ENCODE results near the gene UNC45B. TPM values are rescaled to one million over a fixed set of nuclear protein-coding genes. Genes with fewer than 3 reads are reported as not detected.

Gene UNC45B
- total RNA-seq, 2 experiments from 2014 or later, result 0.06 TPM; not detected in 1

DNA sequence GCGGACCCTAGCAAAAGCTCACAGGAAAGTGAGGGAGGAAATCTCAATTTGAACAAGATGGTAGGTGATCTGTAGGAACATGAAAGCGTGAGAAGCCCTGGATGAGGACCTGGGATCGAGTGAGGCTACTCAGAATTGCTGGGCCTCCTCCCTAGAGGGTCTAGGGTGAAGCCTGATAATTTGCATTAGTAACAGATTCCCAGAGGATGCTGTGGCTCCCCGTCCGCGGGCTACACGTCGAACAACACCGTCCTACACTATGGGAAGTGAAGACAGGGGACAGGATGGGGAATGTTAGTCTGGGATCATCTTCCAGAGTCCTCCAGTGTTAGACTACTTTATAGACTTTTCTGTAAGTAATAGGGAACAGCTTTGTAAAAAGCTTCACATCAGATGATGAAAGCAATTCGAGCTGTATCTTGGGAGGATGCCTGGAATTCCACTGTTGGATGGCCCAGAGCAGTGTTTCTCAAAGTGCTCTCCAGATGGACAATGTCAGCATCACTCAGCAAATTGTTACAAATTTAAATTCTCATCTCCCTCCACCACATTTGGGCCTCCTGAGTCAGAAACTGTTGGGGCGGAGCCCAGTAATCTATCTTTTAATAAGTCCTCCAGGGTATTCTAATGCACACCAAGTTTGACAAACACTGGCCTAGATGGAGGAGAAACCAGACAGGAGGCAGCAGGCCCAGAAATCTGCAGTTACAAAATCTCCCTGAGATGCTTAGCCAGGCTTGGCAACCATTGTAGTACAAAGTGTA lies 19.7 kb upstream of the UNC45B start:
- Mint-ChIP-seq H3K4me1 (no peaks in the 10 kb centered on the region), H3K27me3 (no peaks in the 10 kb centered on the region), H3K27ac (no peak overlapping the region), H3K9me3 (ENCODE audit: low read depth) (no peaks in the 10 kb centered on the region), H3K4me3 (no peak overlapping the region), H3K36me3 (peaks cover 15% of the 10 kb centered on the region)
- no peak for ATAC-seq
- CTCF ChIA-PET, result interaction anchor here (0.8 to 1.8 kb wide), 3 partner anchors 13 to 638 kb away, joined by 3 to 11 read pairs (median 3); partner anchors contain the start of gene NLE1
- no peak for DNase-seq

DNA sequence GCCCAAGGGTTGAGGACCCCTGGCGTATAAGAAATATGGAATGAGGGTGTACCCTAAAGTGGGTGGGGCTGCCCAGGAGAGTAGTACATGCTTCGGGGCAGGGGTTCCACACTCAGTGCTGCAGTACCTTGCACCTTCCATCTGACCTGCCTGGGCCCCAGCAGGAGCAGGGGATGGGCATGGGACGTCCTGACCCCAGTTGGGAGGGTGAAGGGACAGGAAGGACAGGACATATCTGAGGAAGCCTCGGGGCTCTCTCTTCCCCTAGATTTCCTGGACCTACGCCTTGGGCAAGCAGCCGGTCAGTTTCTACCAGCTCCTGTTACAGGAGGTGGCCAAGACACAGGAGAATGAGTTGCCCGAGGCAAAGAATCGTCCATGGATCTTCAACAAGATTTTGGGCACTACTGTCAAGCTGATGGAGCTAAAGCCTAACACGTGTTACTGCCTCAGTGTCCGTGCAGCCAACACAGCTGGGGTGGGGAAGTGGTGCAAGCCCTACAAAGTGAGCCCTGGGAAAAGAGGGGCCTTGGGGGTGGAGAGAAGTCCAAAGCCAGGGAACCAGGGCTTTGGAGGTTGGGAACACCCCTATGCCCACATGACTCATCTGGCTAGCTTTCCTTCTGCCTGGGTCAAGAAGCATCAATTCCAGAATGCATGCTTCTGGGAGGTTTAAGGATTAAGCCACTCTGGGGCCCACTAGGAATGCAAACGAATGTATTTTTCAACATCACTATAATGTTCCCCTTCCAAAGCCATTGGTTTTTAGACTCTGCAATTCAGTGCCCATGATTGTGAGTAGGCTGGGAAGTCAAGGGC lies 18.3 kb upstream of the UNC45B start:
- no peak for DNase-seq
- Mint-ChIP-seq H3K36me3 (peaks cover 26% of the 10 kb centered on the region), H3K9me3 (ENCODE audit: low read depth) (no peaks in the 10 kb centered on the region), H3K4me1 (no peaks in the 10 kb centered on the region), H3K27me3 (no peaks in the 10 kb centered on the region), H3K4me3 (no peak overlapping the region), H3K27ac (no peak overlapping the region)
- no peak for ATAC-seq
- CTCF ChIA-PET, result interaction anchor here (2.5 kb wide), 1 partner anchor 9 kb away, joined by 14 read pairs; the partner anchor contains the start of gene RAD51D

GRCh38 chr17:35129973-35130351 lies 17.7 kb upstream of the UNC45B start:
- H3K4me3 Mint-ChIP-seq, result no peak overlapping the region
- H3K4me1 Mint-ChIP-seq, result no peaks in the 10 kb centered on the region
- peaks cover 29% of the 10 kb centered on the region for H3K36me3 Mint-ChIP-seq
- no peak overlapping the region for H3K27ac Mint-ChIP-seq
- DNase-seq (no peak), ATAC-seq (peak; percentile 30)
- no peaks in the 10 kb centered on the region for H3K9me3 Mint-ChIP-seq (ENCODE audit: low read depth)
- no peaks in the 10 kb centered on the region for H3K27me3 Mint-ChIP-seq
- CTCF ChIA-PET, result interaction anchor here (1.5 to 2.5 kb wide), 2 partner anchors 10 to 13 kb away, joined by 4 to 14 read pairs; partner anchors contain the start of gene RAD51D

- Mint-ChIP-seq H3K27me3 (no peaks in the 10 kb centered on the region), H3K4me3 (no peak overlapping the region), H3K4me1 (no peaks in the 10 kb centered on the region), H3K27ac (no peak overlapping the region), H3K9me3 (ENCODE audit: low read depth) (no peaks in the 10 kb centered on the region), H3K36me3 (peaks cover 33% of the 10 kb centered on the region)
- CTCF ChIA-PET, result interaction anchor here (1.5 to 2.5 kb wide), 2 partner anchors 10 to 13 kb away, joined by 4 to 14 read pairs; partner anchors contain the start of gene RAD51D
- ATAC-seq (no peak), DNase-seq (no peak)
Measured at GRCh38 chr17:35130392-35130791, 17.2 kb upstream of the UNC45B start.

GRCh38 chr17:35132099-35132498 lies 15.5 kb upstream of the UNC45B start:
- CTCF ChIA-PET, result no interaction called here
- ATAC-seq, result no peak

DNA sequence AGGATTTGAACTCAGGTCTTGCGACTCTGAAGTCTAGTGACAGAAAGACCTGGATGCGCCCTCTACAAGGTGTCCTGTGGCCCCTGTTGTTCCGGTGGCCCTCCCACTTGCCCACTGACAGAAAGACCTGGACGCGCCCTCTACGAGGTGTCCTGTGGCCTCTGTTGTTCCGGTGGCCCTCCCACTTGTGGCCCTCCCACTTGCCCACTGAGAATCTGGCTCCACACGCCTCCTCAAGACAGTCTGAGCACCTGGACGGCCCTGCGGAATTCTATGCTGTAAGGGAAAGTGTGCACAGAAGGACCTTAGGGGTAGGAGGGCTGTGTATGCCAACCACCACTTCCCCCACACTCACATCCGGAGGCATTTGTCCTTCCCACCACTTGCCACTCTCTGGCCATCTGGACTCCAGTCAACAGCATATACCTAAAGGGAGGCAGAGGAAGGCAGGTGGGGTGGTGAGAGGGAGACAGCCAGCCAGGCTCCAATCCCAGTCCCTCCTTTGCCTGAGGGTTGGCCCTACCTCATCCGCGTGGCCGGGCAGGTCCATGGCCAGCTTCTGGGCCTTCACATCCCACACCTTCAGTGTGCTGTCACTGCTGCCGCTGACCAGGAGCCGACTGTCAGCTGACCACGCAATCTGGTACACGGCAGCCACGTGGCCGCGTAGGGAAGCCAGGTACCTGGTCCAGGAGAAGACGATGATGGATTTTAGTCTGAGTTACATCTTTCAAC lies 14.6 kb upstream of the UNC45B start:
- H3K36me3 Mint-ChIP-seq, result peaks cover 46% of the 10 kb centered on the region
- no peak overlapping the region for H3K27ac Mint-ChIP-seq
- H3K4me1 Mint-ChIP-seq, result no peaks in the 10 kb centered on the region
- DNase-seq (no peak), ATAC-seq (no peak)
- H3K4me3 Mint-ChIP-seq, result no peak overlapping the region
- CTCF ChIA-PET, result no interaction called here
- no peaks in the 10 kb centered on the region for H3K9me3 Mint-ChIP-seq (ENCODE audit: low read depth)
- H3K27me3 Mint-ChIP-seq, result no peaks in the 10 kb centered on the region

More at GRCh38 chr17:35132099-35132498, 15.5 kb upstream of the UNC45B start:
- no peak for DNase-seq
- H3K36me3 Mint-ChIP-seq, result peaks cover 44% of the 10 kb centered on the region
- H3K9me3 Mint-ChIP-seq (ENCODE audit: low read depth), result no peaks in the 10 kb centered on the region
- no peak overlapping the region for H3K4me3 Mint-ChIP-seq
- H3K27ac Mint-ChIP-seq, result no peak overlapping the region
- no peaks in the 10 kb centered on the region for H3K27me3 Mint-ChIP-seq
- H3K4me1 Mint-ChIP-seq, result no peaks in the 10 kb centered on the region

DNA sequence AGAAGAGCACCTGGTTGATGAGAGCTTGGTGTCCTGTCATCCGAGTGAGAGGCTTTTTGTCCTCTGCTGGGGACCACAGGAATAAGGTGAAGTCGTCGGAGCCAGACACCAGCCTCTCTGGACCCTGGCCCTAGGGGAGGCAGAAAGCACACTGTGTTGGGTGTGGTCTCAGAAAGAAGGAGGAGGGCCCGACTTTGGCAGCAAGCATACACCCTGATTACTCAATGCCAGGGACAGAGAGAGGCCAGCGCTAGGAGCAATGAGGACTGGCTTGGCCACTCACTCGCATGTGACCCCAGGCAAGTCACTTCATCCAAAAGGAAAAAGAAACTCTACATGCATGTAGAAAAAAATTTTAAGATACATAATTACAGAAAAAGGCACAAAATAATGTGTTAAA lies 12.3 kb upstream of the UNC45B start:
- Mint-ChIP-seq H3K36me3 (peaks cover 51% of the 10 kb centered on the region), H3K4me3 (no peak overlapping the region), H3K27ac (no peak overlapping the region), H3K4me1 (peaks cover 4% of the 10 kb centered on the region), H3K9me3 (ENCODE audit: low read depth) (no peaks in the 10 kb centered on the region), H3K27me3 (no peaks in the 10 kb centered on the region)
- DNase-seq (no peak), ATAC-seq (no peak)
- CTCF ChIA-PET, result no interaction called here

- no peak overlapping the region for H3K4me3 Mint-ChIP-seq
- H3K9me3 Mint-ChIP-seq (ENCODE audit: low read depth), result no peaks in the 10 kb centered on the region
- H3K27ac Mint-ChIP-seq, result no peak overlapping the region
- CTCF ChIA-PET, result no interaction called here
- no peaks in the 10 kb centered on the region for H3K27me3 Mint-ChIP-seq
- no peak for ATAC-seq
- peaks cover 38% of the 10 kb centered on the region for H3K36me3 Mint-ChIP-seq
- no peak for DNase-seq
- H3K4me1 Mint-ChIP-seq, result peaks cover 16% of the 10 kb centered on the region
Measured at GRCh38 chr17:35138218-35138617, 9.4 kb upstream of the UNC45B start.

- CTCF ChIA-PET, result interaction anchor here (0.9 to 1.9 kb wide), 10 partner anchors 15 to 622 kb away, joined by 3 to 11 read pairs (median 6); partner anchors contain the start of genes RAD51D and SLFN5
- Mint-ChIP-seq H3K36me3 (peaks cover 12% of the 10 kb centered on the region), H3K4me1 (peaks cover 16% of the 10 kb centered on the region), H3K4me3 (peak within 1 kb of the TSS; percentile 81), H3K9me3 (ENCODE audit: low read depth) (no peaks in the 10 kb centered on the region), H3K27me3 (no peaks in the 10 kb centered on the region), H3K27ac (peak within 1 kb of the TSS; percentile 81)
- ATAC-seq (peak; percentile 93), DNase-seq (peak; percentile 90)
Measured at GRCh38 chr17:35141681-35142466, 5.7 kb upstream of the UNC45B start, which contains the start of gene NLE1. TSS of gene NLE1 (minus strand) at chr17:35142303. CDS start at chr17:35142275, 28 bp downstream.

- Mint-ChIP-seq H3K27me3 (no peaks in the 10 kb centered on the region), H3K9me3 (ENCODE audit: low read depth) (no peaks in the 10 kb centered on the region), H3K4me1 (peaks cover 16% of the 10 kb centered on the region), H3K4me3 (peak overlapping the region; percentile 81), H3K27ac (peak overlapping the region; percentile 81), H3K36me3 (peaks cover 9% of the 10 kb centered on the region)
- CTCF ChIA-PET, result interaction anchor here (1.9 kb wide), 1 partner anchor 16 kb away, joined by 11 read pairs; no protein-coding TSS in a partner anchor
- DNase-seq (no peak), ATAC-seq (no peak)
Measured at GRCh38 chr17:35142467-35142796, 5.2 kb upstream of the UNC45B start.

GRCh38 chr17:35144840-35145239 lies 2.8 kb upstream of the UNC45B start:
- CTCF ChIA-PET, result interaction anchor here (0.8 to 1.6 kb wide), 2 partner anchors 25 to 55 kb away, joined by 3 to 4 read pairs; partner anchors contain the start of gene RAD51D
- ATAC-seq (no peak), DNase-seq (no peak)
- Mint-ChIP-seq H3K36me3 (peaks cover 2% of the 10 kb centered on the region), H3K27ac (no peak overlapping the region), H3K4me1 (peaks cover 15% of the 10 kb centered on the region), H3K4me3 (no peak overlapping the region), H3K9me3 (ENCODE audit: low read depth) (no peaks in the 10 kb centered on the region), H3K27me3 (no peaks in the 10 kb centered on the region)

- no peak overlapping the region for H3K27ac Mint-ChIP-seq
- CTCF ChIA-PET, result interaction anchor here (1.5 kb wide), 1 partner anchor 619 kb away, joined by 3 read pairs; no protein-coding TSS in a partner anchor
- peaks cover 2% of the 10 kb centered on the region for H3K36me3 Mint-ChIP-seq
- no peak overlapping the region for H3K4me3 Mint-ChIP-seq
- no peaks in the 10 kb centered on the region for H3K27me3 Mint-ChIP-seq
- H3K4me1 Mint-ChIP-seq, result peaks cover 6% of the 10 kb centered on the region
- no peaks in the 10 kb centered on the region for H3K9me3 Mint-ChIP-seq (ENCODE audit: low read depth)
- DNase-seq (no peak), ATAC-seq (no peak)
Measured at GRCh38 chr17:35146214-35146833, 1.3 kb upstream of the UNC45B start.
